HG02588 (cell line): ENCODE results near the gene SLC7A8.
"Not testable (repeated sequence)": the region's sequence is repeated elsewhere in the genome, so short reads cannot be mapped to it uniquely, and the experiment has no call there.

Source experiments
- ATAC-seq: cut with Tn5 transposase; IDR thresholded peaks from one replicate; pipeline ENCODE4 v1.9.1; 2021; ENCODE audit warnings: mild to moderate bottlenecking, moderate library complexity; ENCODE audit not compliant: unreplicated experiment

Gene SLC7A8

DNA sequence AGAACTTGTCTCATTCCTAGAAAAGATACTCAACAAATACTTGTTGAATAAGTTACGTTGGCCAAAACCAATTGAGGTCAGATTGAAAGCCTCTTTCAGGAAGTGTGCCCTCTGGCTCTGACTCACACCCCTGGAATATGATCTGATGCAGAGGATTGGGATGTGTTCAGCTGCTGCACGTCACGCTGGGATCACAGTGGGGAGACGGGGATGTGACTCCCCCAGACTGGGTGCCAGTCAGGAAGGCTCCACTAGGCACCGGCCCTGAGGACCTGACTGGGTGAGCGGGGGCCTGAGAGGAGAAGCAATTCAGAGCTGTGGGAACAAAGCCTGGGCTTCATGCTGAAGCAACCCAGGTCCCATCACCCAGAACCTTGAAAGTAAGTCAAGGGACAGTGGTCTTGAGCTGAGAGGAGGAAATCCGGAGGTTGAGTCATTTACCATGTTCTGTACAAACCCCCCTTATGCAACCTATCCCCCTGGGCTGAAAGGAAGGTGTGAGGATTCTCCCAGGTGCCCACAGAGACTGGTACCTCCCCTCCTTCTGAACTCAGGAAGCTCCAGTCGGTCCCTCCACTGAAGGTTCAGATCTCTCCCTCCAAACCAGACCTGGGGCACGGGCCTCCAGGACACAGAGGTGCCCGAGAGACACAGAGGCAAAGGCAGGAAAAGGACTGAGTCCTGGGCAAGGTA is 68.3 kb downstream of the SLC7A8 start:
- ATAC-seq = no peak

DNA sequence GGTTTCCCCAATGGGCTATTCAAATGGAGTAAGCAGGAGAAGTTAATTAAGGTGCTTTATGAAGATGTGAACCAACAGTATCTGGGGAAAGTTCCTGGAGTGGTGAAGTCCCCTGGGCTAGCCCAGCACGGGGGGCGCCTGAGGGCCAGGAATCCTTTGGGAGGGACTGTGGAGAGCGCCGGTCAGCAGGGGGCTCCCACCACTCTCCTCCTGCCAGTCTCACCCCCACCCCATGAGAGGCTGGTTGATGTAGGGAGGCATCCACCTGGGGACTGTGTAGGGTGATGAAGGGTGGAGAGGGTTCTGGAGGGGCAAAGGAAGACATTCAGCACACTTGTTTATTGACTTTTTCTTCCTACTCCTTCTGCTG is 68.8 kb downstream of the SLC7A8 start:
- ATAC-seq = no peak

DNA sequence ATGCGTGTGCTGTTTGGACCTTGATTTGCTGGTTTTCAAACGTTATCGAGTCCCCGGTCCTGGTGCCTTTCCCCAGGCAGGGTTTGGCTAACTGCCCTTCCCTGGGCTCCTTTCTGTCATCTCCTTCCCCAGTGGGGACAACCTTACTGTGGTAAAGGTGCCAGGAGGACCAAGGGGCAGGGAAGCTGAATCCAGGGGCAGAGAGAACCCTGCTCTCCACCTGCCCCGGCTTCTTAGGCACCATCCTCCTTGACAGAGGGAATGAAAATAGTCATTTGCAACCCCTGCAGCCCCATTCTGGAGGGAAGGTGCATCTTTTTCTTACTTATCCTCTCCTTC is 69.4 kb downstream of the SLC7A8 start:
- ATAC-seq = no peak

DNA sequence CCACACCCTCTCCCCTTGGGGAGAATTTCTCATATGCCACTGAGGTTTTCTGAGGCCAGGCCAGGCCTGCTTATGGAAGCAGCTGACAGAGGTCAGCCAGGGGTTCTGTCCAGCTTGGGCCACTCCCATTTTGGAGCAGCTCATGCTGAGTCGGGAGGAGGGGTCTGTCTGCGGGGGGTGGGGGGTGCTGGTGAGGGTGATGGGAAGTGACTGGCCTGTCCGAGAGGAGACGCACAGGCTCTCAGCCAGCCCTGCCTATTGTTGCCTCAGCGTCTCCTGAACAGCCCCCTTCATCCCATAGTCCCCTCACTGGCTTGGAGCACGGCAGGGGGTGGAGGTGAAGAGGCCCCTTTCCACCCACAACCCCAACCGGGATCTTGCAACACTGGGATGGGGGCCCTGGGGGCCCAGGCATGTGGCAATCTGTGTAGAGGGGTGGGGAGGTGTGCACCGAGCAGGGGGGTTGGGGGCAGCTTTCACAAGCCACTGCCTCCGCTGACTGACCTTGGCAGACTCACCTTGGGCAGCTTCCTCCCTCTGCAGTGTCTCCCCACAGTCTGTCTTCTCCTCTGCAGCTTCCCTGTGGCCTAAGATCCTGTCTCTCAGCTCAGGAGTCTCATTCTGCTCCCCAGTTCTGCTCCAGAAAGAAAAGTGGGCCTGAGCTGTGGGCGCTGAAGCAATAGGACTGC is 69.9 kb downstream of the SLC7A8 start:
- no peak for ATAC-seq

DNA sequence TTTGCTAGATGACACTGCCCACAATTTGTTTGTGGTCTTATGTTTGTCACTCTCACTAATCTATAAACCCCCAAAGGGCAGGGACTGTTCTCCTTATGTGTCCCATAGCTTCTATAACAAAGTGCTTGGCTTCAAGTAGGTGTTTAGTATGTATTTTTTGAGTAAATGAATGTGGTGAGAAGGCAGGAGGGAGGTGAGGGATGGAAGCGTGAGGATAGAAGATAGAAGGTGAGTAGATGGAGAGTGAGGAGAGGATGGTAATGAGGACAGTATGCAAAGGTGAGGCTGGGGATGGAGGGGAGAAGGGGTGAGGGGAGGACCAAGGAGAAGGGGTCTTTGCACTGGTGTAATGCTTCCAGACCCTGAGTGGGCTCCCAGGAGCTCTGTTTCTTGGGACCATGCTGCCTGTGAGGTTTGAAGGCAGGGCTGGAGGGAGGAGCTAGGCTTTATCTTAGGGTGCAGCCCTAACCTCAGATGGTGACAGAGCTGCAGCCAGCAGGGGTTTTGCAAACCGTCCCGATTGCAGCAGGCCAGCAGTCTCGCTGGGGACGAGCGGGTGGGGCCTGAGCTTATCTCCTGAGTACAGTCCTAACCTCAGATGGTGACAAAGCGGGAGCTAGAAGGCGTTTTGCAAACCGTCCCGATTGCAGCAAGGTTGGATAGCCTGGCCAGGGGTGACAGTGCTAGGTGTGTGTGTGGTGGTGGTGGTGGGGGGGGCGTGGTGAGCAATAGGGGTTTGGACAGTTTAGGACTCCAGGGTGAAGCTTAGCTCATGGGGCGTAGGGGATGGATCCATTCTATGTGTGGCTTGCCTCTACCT is 70.9 kb downstream of the SLC7A8 start:
- ATAC-seq = no peak

DNA sequence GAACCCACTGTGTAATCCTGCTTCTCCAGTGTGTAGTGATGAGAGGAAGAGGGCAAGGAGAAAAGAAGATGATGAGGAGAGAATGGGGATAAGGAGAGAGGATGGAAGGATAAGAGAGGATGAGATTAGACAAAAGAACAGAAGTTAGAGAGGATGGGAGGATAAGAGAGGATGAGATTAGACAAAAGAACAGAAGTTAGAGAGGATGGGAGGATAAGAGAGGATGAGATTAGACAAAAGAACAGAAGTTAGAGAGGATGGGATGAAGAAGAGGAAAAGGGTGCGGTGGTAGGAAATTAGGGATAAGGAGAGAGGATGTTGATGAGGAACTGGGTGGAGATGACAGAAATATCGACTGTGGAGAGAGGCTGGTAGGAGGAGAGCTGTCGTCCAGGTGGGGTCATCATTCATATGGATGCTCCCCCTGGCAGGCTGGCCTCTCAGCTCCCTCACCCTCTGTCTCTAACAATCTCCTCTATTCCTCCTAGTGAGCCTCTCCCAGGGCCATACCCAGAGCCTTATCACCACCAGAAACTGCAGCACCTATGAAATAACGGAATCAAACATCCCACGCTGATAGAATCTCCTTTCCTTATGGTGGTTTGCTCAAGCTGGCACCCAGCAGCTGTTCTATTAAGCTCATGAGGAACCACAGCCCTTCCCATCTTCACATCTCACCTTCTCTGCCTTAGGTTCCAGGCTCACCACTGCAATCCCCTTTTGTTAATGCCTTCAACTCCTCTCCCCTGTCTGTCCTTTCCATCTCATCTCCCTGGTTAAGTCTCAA is 72.7 kb downstream of the SLC7A8 start:
- ATAC-seq = no peak

DNA sequence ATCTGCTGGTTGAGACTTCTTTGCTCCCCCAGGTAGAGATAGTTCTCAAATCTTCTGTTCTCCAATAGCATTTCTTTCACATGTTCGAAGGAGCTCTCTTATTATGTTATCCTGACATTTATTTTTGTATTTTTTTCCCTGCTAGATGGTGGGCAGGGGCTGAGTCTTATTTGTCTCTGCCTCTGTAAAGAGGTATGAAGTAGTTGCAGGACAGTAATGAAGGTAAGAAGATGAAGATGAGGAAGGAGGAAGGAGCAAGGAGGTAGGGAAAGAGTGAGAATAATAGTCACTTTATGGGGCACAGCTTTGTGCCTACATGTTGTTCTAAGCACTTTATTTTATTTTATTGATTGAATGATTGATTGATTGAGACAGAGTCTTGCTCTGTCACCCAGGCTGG is 73.7 kb downstream of the SLC7A8 start:
- ATAC-seq = no peak

DNA sequence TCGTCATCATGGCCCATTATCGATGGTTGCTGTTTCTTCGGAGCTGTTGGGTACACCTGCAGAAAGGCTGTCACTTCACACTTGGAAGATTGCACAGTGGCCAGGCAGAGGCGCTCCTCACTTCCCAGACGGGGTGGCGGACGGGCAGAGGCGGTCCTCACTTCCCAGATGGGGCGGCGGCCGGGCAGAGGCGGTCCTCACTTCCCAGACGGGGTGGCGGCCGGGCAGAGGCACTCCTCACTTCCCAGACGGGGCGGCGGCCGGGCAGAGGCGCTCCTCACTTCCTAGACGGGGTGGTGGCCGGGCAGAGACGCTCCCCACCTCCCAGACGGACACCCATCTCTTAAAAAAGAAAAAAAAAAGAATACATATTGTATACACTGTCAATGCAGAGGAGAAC is 75.3 kb downstream of the SLC7A8 start:
- not testable (repeated sequence) for ATAC-seq

DNA sequence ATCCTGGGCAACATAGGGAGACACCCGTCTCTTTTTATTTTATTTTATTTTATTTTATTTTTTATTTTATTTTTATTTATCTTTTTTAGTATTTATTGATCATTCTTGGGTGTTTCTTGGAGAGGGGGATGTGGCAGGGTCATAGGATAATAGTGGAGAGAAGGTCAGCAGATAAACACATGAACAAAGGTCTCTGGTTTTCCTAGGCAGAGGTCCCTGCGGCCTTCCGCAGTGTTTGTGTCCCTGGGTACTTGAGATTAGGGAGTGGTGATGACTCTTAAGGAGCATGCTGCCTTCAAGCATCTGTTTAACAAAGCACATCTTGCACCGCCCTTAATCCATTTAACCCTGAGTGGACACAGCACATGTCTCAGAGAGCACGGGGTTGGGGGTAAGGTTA is 75.8 kb downstream of the SLC7A8 start:
- not testable (repeated sequence) for ATAC-seq

DNA sequence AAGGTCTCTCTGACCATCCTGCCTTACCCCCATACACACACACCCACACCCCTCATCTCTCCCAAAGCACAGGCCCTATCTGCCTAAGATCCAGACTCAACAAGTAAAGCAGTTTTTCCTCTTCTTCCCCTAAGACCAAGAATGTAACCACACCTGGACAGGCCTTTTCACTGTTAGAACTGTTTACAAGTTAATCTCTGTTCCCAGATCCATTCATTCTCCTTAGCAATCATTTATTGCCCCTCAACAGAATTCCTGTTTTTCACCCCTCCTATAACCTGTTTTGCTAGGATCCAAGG is 76.8 kb downstream of the SLC7A8 start:
- ATAC-seq = no peak

DNA sequence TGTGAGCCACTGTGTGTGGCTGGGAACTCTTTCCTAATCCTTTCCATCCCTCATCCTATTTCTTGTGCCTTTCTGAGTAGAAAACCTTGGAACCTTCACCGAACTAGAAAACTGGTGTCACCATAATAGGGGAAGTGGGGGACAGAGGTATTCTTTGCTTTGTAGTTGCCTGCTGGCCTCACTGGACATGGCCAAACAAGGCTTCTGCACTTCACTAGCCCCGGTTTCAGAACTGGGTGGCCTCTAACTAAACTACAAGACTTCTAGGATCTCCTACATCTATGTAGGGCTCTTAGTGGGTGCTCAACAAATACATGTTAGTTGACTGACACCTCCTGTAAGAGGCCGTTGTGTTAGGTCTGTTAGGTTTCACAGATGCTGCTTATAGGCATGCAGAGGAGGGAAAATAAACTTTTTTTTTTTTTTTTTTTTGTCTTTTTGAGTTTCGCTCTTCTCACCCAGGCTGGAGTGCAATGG is 78.1 kb downstream of the SLC7A8 start:
- ATAC-seq = no peak

DNA sequence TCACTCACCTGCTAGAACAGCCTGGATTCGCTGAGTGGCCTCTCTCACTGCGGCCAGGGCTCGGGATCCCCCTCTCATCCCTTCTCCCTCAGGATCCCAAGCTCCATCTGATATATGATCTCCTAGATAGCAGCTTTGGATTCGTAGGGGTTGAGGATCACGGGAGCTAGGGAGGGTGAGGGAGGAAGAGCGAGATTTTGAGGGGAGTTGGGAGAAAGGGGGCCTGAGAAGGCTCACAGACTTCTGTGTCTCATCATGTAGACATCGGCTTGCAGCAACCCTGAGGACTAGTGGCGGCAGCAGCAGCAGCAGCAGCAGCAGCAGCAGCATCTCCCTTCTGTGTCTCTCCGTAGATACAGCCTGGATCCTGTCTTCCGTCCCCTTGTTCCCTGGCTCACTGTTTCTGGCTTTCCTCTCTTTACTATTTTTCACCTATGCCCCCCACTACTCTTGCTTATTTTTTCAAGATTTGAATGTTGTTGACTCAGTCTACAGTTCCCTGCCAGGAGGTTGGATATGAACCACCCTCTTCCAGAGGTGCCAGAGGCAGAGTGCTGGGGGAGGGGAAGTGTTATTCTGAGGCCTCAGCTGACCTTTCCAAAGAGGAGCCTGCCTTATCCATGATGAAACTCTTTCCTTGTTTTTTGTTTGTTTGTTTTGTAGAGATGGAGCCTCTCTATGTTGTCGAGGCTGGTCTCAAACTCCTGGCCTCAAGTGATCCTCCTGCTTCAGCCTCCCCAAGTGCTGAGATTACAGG is 78.7 kb downstream of the SLC7A8 start, which contains the start of gene CIROP:
CIROP (minus strand) TSS at position 399 of the 757 bp plus-strand sequence; CDS start at position 330, 69 bp downstream.
- no peak for ATAC-seq

DNA sequence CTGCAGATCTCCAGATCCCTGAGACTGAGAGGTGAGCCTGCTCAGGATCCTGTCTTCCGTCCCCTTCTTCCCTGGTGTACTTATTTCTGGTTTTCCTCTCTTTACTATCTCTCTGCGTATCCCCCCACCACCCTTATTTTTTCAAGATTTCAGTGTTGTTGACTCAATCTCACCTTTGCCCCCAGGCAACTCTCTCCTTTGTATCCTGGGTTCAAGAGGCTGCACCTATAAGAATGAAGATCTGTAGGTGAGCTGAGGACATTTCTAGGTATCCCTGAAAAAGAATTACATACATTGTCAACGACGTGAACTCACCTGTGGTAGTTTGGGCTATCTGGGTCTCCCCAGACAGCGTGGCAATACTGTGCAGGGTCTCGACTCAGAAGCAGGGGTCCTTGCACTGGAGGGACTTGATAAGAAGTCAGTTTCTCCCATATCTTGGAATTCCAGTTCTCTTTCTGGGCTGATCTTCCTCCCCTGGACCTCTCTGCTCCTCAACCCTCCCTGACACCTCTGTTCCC is 79.3 kb downstream of the SLC7A8 start:
- ATAC-seq = no peak

DNA sequence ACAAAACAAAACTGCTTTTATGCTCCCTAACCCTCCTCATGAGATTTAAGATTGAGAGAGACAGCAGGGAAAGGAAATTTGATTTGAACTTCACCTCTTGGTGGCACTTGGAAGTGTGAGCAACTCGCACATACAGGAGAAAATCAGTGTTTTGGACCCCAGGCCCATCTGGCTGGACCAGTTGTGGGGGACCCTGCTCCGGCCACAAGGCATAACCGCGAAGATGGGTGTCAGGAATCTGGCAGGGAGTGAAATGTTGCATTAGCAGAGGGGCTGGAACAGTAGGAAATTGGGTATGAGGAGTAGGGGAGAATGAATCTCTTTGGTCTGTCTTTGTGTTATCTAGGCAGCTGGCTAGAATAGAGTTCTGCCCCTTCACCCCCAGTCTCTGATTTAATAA is 79.9 kb downstream of the SLC7A8 start:
- ATAC-seq = no peak

DNA sequence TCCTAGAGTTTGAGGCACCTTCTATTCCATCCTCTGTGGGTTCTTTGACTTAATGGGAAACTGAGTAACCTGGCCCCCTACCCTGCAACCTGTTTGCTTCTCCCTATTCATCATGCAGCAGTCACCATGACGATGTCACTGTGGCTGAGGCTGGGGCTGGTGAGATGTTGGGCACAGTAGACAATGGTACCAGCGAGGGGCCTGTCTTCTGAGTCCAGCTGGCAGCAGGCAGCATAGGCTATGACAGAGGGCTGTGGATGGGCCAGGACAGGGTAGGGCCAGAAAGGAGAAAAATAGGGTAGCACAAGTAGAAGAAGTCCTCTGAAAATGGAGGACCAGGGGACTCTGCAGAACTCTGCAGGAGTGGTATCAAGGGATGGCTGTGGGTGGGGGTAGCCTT is 80.7 kb downstream of the SLC7A8 start:
- ATAC-seq = no peak

DNA sequence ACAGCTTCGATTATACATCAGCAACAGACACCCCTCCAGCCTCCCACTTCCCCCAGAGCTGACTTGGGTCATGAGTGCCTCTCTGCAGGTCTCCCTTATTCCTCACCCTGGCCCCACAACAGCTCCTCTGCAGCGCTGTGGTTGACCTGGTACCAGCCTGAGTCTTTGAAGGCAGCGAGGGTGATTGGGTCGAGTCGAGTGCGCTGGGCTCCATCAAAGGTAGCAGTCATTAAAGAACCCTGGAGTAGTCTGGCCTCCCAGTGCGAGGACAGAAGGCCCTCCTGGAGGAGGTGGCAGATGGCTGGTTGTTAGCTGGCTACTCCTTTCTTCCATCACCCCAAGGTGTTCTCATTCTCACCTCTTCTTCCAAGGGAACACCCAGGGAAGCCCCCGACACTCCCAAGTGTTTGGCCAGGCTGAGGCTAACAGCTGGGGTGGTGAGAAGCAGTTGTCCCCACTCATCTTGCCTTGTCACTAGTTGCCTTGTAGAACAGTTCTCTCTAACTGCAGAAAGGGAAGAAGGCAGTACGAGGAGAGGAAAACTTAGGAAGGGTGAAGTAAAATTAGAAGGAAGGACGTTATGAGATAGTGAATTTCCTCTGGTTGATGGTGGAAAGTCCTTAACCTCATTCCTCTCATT is 81.4 kb downstream of the SLC7A8 start:
- ATAC-seq = no peak

DNA sequence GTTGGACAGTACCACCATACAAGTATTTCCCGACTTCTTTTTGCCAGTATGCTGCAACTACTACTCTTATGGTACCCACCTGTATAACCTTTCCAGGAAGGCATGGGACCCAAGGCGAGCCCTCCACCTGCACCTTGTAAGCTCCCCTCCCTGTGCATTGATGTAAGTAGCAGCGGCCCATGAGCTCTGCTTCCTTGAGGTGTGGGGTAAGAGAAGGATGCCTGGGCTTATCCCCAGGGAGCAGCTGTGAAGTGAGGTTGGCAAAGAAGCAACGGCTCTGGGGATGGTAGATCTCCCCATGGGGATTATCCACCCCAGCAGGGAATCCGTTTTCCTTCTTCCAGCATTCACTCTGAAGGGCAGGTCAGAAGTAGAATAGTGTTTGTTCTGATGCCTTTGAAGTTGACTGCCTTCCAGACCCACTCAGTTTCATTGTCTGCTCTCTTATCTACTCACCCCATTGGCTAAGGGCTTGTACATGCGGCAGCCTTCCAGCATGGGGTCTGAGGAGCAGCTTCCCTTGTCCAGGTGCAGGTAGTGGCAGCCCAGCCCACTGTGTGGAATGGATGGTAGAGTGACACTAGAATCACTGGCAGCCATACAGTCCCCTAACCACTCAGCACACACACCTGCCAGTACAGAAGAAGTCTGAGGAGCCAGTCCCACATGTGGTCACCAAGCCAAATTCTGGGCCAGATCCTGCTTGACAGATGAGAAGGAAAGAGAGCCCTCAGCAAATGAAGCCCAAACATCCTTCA is 82.1 kb downstream of the SLC7A8 start:
- no peak for ATAC-seq

DNA sequence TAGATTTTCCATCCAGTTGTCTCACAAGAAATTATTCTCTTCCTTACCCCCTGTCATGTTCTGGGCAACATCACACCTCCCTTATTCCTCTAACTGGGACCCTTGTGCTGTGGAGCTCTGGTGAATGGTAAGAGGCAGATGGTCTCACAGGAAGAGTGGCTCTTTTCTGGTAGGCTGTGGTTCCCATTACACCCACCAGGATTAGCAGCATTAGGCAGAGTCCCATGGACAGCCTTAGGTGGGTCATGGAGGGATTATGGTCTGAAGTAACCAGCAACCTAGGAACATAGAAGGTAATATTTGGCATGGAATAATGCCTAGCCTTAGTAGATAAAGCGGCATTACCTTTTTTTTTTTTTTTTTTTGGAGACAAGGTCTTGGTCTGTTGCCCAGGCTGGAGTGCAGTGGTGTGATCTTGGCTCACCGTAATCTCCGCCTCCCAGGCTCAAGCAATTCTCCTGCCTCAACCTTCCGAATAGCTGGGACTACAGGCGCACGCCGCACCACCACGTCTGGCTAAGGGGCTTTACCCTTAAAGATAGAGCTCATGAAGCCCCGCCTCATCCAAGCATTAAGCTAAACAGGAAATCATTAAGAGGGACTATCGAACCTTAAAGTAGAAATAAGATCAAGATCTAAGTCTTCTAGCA is 84.1 kb downstream of the SLC7A8 start:
- ATAC-seq = no peak

DNA sequence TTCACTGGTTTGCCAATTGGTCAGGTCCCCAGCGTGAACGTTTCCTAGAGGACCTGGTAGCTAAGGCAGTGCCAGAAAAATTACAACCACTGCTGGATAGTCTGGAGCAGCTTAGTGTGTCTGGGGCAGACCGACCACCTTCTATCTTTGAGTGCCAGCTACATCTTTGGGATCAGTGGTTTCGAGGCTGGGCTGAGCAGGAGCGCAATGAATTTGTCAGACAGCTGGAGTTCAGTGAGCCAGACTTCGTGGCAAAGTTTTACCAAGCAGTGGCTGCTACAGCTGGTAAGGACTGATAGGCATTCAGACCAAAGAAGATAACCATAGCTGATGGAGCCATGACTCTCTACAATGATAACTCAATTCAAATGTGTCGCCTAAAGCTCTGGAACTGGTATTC is 85.7 kb downstream of the SLC7A8 start:
- ATAC-seq = no peak
